NCI-H1694 treated with DMSO at 0.1 percent for 48 hours (cell line): ENCODE data around the gene FASTK.
"Not testable (repeated sequence)": the region's sequence is repeated elsewhere in the genome, so short reads cannot be mapped to it uniquely, and the experiment has no call there.

Source experiments
- DNase-seq: peaks from one replicate; lab custom pipeline; 2025; lab: John Stamatoyannopoulos, UW

Gene FASTK

DNA sequence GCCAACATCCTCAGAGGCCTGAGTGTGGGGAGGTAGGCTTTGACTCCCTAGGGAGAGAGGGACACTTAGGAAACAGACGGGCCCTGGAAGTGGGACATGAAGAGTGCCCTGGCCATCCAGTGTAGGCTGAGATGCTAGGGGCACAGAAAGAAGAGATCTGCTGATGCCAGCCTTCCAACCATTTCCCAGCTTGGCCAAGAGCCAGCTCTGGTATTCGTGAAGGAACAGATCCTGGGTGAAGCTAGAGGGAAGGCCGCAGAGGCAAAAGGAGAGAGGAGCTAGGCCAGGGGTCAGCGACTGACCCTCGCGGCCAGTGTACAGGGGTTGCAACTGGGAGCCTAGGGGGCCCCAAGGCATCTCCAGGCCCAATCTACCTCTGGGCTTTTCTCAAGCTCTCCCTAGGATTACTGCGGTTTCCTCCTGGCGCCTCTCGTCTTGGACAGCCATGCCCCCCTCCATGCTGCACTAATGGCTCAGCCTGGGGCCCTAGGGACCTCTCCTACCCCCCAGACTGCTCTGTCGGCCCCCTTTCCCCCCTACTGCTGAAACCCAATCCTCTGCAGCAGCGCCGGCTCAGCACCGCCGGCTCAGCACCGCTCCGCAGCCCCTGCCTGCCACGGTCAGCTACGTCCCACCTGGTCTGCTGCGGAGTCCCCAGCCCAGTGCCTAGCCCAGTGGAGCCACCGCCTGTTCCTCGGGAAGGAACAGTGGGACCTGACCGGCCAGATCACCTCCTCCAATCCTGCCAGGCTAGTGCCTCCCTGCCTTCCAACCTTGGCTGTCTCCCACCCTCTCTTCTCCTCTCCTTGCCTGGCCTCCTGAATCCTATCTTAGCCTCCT is 32.4 kb downstream of the FASTK start, which contains the start of gene ASIC3:
Gene ASIC3, plus strand, starts transcription at position 556 of the 840 bp plus-strand sequence. CDS start 355 bp downstream, outside the sequence.
- DNase-seq: no peak

DNA sequence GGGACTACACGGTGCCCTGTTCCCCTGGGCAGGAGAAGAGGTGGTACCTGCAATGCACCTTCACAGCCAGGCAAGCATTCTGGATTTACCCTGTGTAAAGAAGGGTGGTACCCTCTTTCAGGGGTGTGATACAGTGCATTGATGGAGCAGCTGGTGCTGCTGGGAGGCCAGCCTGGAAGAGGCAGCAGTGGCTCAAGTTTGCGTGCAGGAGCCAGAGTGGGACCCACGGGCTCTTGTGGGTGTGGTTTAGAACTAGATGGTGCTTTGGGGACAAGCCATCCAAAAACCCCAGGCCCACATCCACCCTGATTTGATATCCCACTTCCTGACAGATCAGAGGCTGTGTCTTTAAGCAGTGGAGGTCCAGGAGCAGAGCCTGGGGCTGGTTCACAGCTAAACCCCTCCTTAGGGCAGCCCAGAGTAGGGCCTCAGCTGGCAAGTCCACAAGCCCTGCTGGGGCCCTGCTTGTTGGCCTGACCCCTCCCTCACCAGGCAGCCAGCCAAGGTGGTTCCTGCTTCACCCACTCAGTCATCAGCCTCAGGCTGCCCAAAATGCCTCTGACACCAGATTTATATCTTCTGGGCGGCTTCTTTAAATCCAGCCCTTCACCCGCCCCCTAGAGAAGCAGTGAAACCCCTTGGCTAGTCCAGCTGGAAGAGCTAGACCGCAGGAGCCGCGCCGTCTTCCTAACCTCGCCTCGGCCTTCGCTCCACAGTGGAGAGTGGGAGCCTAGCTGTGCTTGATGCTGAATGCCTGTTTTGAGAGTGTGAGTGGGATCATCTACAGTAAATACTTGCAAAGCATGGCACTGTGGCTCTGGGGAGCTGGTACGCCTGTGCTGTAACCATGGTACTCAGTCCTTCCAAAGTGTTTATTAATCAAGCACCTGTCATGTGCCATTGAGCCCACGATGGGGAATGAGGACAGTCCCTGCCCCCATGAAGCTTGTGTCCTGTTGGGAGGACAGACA is 33.7 kb downstream of the FASTK start:
- DNase-seq: no peak

GRCh38 chr7:151045967-151046366 is 34.6 kb downstream of the FASTK start:
- no peak for DNase-seq

- DNase-seq: no peak
Observed at GRCh38 chr7:151045262-151045661, 35.3 kb downstream of the FASTK start.

GRCh38 chr7:151043959-151044358 is 36.6 kb downstream of the FASTK start:
- no peak for DNase-seq

- not testable (repeated sequence) for DNase-seq
Observed at GRCh38 chr7:151043449-151043848, 37.2 kb downstream of the FASTK start.

DNA sequence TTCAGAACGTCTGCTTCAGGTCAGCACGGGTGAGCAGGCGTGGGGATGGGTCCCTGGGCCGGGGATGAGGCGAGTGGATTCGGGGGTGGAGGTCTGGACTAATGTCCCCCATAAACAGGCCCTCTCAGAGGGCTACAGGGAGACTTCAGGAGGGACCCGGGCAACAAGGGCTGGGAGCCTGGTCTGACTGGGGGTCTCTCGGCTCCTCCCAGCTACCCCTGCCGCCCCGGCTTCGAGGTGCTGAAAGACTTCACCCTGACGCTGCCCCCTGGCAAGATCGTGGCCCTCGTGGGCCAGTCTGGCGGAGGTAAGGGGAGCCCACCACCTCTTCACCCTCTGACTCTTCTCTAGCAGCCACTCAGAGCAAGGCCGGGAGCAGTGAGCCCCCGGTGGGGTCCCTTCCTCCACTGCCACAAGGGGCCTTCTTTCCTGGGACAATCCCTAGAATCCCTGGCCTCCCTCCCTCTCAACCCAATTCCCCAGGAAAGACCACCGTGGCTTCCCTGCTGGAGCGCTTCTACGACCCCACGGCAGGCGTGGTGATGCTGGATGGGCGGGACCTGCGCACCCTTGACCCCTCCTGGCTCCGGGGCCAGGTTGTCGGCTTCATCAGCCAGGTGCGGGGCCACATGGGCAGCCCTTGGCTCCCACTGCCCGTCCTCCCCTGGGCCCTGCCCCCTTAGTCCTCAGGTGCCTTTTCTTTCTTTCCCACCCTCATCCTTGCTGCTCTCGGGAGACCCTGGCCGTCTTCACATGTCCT is 39.8 kb downstream of the FASTK start:
- no peak for DNase-seq

GRCh38 chr7:151039850-151040548 is 40.6 kb downstream of the FASTK start:
- no peak for DNase-seq

DNA sequence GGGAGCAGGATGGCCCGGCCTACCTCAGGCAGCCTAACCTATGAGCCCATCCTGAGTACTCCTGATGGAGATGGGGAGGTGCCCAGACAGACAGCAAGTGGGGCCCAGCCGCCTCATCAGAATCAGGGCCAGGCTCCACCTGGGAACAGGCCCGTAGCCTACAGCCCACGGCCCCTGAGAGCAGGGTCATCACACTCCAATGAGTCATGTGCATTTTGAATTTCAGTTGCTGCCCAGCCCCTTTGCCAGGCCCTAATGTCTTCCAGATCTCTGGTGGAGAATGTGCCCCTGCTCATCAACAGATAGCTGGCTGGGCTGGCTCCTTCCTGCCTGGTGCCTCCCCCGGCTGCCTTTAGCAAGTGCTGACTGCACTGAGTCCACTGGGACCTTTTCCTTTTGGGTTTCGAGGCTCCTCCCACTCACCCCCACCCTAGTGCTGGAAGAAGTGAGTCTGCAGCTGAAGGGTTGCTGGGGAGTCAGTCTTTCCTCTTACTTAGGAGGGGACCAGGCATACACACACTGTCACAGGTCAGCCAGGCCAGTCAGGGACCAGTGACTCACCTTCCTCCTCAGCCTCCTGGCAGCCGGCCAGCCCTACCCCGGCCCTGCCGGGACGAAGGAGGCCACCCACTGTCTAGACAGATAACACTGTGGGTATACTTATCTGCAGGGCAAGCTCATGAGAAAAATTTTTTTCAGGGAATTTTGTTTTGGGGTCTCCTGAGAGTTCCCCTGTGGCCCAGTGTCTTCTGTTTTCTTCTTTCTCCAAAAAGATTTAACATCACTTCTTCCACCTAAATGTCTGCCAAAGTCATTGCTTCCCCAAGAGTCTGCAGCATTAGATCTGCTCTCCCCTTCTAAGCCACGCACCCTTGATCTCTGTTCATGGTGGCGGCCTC is 41.4 kb downstream of the FASTK start:
- no peak for DNase-seq

DNA sequence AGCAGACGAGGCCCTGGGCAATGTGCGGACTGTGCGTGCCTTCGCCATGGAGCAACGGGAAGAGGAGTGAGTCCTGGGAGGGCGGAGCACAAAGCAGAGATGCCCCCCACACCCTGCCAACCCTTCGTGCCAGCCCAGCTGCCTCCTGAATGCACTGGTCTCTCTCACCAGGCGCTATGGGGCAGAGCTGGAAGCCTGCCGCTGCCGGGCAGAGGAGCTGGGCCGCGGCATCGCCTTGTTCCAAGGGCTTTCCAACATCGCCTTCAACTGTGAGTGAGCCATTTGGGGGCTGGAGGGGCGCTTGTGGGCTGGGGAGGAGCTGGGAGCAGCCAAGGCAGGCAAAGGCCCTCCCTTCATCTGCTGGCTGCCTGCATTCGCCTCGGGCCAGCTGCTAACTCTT is 44.7 kb downstream of the FASTK start:
- no peak for DNase-seq

DNA sequence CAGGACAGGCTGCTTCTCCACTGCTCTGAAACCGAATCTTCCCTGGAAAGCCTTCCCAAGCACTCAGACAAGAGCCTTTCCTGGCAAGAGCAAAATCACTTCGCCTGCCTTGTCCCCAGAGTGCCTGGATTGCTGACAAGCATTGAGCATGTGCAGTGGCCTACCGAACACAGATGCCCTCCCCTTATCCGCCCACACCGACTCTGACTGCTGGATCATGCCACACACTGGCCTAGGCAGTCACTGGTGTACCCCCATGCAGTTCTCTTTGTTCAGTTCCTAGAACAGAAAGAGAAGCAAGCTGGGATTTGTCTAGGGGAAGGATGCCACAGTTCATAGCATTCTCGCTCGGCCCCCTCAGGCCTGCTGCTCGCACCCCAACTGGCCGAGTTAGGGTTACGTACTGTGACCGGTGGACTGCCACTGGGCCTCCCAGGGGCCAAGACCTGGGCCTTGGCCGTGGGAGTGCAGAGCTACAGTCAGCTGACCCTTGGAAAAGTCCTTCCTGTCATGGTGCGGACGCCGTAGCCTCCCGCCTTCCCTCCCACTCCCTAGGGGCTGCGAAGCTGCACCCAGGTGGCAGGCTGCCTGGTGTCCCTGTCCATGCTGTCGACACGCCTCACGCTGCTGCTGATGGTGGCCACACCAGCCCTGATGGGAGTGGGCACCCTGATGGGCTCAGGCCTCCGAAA is 45.4 kb downstream of the FASTK start:
- DNase-seq: no peak

DNA sequence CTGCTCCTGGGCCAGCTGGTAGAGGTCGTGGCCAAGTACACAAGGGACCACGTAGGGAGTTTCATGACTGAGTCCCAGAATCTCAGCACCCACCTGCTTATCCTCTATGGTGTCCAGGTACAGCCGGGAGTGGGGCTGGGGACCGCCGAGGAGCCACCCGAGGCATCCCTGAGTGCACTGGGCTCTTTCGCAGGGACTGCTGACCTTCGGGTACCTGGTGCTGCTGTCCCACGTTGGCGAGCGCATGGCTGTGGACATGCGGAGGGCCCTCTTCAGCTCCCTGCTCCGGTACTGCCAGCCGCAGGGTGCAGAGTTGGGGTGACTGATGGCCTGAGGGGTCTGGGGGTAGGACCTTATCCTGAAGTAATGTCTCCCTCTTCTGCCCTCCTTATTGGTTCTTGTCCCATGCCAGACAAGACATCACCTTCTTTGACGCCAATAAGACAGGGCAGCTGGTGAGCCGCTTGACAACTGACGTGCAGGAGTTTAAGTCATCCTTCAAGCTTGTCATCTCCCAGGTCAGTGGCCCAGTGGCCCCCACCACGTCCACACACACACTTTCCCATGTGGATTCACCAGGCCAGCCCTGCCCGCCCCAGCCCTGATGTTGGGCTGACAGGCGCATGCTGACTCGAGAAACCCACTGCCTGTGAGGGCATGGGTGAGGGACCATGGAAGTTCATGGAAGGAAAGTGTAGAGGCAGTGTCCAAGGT is 46.1 kb downstream of the FASTK start:
- no peak for DNase-seq

GRCh38 chr7:151033864-151034249 is 46.8 kb downstream of the FASTK start:
- DNase-seq: no peak

DNA sequence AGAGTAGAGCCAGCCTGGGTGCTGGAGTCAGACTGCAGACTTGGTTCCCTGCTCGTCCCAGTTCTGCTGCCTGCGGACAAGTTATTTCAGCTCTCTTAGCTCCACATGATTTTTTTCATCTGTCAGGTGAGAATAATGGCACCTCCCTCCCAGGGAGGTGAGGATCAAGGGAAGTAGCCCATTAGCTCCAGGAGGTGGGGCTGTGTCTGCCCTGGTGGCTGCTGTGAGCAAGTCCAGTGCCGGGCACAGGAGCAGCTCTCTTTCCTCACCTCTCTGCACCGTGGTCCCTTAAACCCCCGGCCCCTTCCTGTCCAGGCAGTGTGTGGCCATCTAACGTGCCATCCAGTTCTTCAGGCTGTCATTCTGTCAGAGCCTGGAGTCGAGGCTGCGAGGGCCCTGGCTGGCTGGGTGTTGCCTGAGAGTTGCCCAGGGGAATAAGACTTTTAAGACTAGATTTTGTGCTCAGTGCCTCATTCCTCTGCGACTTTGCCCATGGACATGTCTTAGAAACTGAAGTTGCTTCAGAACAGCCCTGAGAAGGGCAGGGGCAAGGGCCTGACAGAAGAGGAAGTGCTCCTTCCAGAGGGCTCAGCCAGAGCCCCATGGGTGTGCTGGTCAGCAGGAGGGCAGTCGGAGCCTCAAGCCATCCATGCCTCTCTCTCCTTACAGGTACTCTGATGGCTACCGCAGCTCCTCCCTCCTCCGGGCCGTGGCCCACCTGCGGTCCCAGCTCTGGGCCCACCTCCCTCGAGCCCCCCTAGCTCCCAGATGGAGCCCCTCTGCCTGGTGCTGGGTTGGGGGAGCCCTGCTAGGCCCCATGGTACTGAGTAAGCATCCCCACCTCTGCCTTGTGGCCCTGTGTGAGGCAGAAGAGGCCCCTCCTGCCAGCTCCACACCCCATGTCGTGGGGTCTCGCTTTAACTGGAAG is 47.4 kb downstream of the FASTK start:
- DNase-seq: no peak

GRCh38 chr7:151031011-151031410 is 49.6 kb downstream of the FASTK start:
- DNase-seq: no peak

GRCh38 chr7:151028948-151029501 is 51.6 kb downstream of the FASTK start:
- no peak for DNase-seq

- DNase-seq: peak; percentile 99
Observed at GRCh38 chr7:151028131-151028947, 52.3 kb downstream of the FASTK start, which contains the start of gene ABCB8. ABCB8 (plus strand) TSS chr7:151028450; CDS start chr7:151028516, 66 bp downstream.
